GM12891 (cell line): ENCODE results near the gene MRPS11.
"Not testable (repeated sequence)": the region's sequence is repeated elsewhere in the genome, so short reads cannot be mapped to it uniquely, and the experiment has no call there.

Experiments
- DNase-seq: peaks from one replicate; pipeline ENCODE4 v3.0.0; 2011; ENCODE audit warnings: low spot score; ENCODE audit not compliant: insufficient read length
- FAIRE-seq: peaks from 2 replicates; lab custom pipeline; 2011; peaks lifted over from hg19 to GRCh38; lab: Jason Lieb, UNC
- PAX5 ChIP-seq: IDR thresholded peaks from 2 replicates; pipeline ENCODE4 v1.6.1; 2011; ENCODE audit warnings: low read length, moderate library complexity, mild to moderate bottlenecking; ENCODE audit not compliant: insufficient read depth, severe bottlenecking
- POLR2A ChIP-seq: IDR thresholded peaks from 2 replicates; pipeline ENCODE4 v1.6.1; 2011; ENCODE audit warnings: low read depth, low read length, control low read depth
- POLR2AphosphoS5 ChIP-seq: IDR thresholded peaks from 2 replicates; pipeline ENCODE4 v1.6.1; 2011; ENCODE audit warnings: low read depth, low read length, control low read depth
- POU2F2 ChIP-seq: IDR thresholded peaks from 2 replicates; pipeline ENCODE4 v1.6.1; 2011; ENCODE audit warnings: low read depth, mild to moderate bottlenecking, control low read depth, low read length, moderate library complexity
- SPI1 ChIP-seq: IDR thresholded peaks from 2 replicates; pipeline ENCODE4 v1.6.1; 2011; ENCODE audit warnings: low read depth, low read length, control low read depth
- TAF1 ChIP-seq: IDR thresholded peaks from 2 replicates; pipeline ENCODE4 v1.6.1; 2011; ENCODE audit warnings: low read depth, low read length, control low read depth

The MRPS11 gene

DNA sequence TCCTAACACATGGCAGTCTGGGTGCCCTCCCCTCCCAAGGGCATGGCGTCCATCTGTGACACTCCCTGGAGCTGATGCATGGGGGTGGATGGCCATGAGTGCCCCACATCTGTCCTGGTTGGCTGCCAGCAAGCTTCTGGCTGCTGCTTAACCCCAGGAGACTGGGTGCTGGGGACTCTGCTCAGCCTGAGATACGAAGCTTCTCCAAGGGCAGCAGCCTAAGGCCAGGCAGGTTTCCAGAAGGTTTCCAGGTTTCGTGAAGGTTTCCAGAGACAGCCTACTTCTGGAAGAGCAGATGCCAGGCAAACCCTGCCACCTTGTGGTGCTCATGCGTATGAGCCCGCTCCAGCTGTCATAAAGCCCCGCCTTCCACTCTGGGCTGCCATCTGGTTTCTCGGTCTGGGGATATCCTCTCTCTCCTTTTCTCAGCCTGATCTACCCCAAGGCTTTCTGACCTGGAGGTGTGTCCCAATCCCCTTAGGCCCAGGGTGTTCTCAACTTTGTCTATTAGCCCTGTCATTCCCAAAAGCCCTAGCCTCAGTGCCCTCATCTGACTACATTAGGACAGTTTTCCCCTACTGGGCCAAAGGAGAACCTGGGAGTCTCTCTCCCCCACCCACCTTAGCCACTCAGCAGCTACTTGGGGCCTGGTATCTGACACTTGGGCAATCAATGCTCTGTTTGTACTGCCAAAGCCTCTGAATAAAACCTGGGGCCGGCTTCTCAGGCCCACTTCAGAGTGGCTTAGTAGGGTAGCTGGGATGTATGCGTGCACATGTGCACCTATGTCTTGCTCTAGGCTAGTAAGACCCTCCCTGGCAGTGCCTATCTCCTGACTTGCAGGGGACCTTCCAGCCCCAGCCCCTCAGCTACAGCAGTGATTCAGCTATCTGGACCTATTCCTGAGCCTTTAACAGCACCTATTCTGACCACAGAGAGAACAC, 12.4 kb upstream of the MRPS11 start:
- TF ChIP-seq PAX5 = no peak
- no peak for TF ChIP-seq SPI1
- TF ChIP-seq TAF1 = no peak
- TF ChIP-seq POU2F2 = no peak
- TF ChIP-seq POLR2AphosphoS5 = no peak
- TF ChIP-seq POLR2A = no peak
- DNase-seq (no peak), FAIRE-seq (peak; percentile 55)

DNA sequence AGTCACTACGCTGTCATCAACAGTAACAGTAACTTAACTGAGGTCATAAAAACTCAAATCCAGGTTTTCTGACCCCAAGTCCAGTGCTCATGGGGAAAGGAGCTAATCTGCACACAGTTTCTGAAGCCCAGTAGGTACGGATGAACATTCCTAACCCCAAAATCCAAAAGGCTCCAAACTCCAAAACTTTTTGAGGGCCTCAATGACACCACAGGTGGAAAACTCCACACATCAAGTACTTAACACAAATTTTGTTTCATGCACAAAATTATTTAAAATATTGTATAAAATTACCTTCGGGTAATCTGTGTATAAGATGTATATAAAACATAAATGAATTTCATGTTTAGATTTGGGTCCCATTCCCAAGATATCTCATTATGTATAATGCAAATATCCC, 10.8 kb upstream of the MRPS11 start:
- DNase-seq (no peak), FAIRE-seq (no peak)
- TF ChIP-seq SPI1 (no peak), TAF1 (no peak), POLR2A (no peak), POLR2AphosphoS5 (no peak), POU2F2 (no peak), PAX5 (no peak)

DNA sequence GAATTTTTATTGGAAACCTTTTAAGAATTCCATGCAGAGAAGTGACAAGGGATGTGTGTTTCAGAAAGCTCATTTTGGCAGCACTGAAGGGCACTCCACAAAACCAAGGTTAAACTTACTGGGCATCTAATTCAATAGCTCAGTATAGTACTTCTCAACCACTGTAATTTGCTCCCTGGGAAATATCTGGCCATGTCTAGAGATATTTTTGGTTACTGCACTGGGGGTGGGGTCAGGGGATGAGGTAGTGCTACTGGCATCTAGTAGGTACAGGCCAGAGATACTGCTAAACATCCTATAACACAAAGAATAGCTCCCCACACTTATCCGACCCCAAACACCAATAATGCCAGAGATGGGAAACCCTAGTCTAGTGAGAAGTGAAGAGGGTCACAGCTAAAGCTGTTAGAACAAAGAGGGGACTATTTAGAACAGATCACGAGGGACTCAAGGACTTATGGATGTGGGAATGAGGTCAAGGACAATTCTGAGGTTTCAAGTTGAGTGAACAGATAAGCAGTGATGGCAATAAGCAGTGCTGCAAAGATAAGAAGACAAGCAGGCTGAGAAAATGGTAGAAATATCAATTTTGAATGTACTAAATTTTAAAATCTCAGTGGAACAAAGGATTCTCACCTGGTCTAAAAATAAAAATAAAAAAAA, 3.5 kb upstream of the MRPS11 start:
- no peak for TF ChIP-seq POLR2AphosphoS5
- TF ChIP-seq SPI1 = no peak
- TF ChIP-seq POLR2A = no peak
- TF ChIP-seq TAF1 = no peak
- TF ChIP-seq PAX5 = no peak
- TF ChIP-seq POU2F2 = no peak
- FAIRE-seq (no peak), DNase-seq (no peak)

DNA sequence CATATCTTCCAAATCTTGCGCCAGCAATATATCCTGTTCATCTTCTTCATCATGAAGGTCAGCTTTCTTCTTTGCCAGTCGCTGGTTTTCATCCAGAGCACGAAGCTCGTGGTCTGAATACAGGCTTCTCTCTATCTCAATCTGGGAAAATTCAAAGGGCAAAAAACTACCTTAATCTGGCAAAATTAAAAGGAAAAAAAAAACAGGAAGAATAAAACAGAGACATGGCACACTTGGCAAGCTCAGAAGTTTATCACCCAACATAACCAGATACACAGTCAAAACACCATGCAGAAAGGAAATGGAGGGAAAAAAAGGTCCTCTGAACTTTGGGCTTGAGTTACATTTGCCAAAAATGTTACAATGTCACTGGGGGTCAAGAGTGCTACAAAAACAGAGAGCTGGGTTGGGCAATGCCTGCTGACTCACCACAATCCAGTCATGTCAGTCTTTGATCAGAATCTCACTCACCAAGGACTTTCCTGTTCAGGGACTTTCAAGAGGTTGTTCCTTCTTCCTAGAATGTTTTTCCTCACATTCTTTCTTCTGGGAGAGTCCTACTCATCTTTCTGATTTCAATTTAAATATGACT, 1.8 kb upstream of the MRPS11 start:
- DNase-seq = no peak
- no peak for TF ChIP-seq POLR2AphosphoS5
- TF ChIP-seq TAF1 = no peak
- no peak for TF ChIP-seq POU2F2
- TF ChIP-seq POLR2A = no peak
- TF ChIP-seq SPI1 = no peak
- TF ChIP-seq PAX5 = no peak
- no peak for FAIRE-seq

DNA sequence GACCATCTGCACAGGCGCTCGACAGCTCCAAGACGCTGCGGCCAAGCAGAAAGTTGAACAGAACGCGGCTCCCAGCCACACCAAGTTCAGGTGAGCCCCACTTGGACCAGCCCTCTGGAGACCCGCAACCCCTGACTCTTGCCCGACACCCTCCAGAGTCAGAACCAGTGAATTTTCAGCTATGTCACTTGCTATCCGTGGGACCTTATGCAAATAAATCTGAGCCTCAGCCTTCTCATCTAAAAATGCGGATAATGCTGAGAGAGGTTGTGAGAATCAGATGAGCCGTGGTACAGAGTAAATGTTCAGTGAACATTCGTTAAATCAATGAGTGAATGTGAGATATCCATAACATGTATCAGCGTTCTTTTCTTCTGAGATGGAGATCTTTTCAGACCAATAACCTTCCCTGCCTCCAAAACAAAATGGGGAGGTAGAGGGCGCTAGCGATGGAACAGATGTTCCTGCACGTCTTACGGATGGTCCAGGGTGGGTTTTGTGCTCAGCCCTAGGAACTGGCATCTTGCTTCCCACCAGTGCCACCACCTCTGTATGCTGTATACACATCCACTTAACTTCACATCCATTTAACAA, 524 bp downstream of the MRPS11 start:
- DNase-seq = no peak
- FAIRE-seq = peak; percentile 45
- TF ChIP-seq POU2F2 (no peak), SPI1 (no peak), TAF1 (no peak; the same call in 1 of the 2 replicates)

DNA sequence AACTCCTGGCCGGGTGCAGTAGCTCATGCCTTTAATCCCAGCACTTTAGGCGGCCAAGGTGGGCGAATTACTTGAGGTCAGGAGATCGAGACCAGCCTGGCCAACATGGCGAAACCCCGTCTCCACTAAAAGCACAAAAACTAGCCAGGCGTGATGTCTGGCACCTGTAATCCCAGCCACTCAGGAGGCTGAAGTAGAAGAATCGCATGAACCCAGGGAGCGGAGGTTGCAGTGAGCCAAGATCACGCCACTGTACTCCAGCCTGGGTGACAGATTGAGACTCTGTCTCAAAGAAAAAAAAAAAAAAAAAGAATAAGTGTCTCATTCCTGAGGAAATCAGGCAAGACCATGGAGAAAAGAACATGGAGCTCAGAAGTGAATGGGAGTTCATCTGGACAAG, 1.2 kb downstream of the MRPS11 start:
- DNase-seq, FAIRE-seq: not testable (repeated sequence)

DNA sequence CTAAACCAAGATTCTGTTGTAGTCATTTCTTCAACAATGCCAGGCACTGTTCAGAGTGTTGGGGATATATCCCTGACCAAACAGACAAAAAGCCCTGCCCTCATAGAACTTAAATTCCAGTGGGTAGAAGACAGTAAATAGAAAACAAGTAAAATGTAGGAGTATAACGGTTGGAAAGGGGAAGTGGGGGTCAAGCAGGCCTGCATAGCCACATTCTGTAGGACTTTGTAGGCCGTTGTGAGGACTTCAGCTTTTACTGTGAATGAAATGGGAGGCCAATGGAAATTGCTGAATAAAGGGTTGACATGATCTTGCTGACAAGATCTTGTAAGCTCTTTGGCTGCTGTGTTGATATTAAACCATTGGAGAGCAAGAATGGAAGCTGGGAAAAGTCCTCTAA, 1.8 kb downstream of the MRPS11 start:
- DNase-seq = no peak
- TF ChIP-seq POLR2A = no peak
- no peak for FAIRE-seq

DNA sequence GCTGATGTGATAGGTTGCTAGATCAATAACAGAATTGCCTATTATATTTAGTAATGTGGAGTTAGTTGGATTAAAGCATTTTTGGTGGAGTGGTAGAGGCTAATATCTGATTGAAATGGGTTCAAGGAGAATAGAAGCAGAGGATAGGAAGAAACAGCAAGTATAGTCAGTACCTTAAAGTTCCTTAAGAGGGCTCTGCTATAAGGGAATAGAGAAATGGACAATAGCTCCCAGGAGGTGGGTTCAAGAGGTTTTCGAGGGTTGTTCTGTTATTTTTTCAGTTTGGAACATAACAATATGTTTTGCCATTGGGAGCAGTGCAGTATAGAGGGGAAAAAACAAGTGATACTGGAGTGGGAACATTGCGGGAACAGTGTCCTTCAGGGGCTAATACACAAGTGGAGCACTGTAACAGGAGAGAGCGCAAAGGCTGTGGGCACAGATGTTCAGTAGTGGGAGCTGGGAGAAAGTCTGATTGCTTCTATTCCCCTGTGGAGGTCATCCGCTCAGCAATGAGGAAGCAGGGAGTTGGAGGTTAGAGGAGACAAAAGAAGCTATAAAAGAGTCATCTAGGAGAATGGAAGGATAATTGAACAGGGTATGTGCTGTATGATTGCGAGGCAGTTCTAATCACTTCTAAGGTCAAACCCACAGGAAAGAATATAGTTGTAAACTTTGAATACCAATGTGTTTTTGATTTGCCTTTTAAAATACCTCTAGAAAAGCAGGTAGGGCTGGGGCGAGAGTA, 3.3 kb downstream of the MRPS11 start:
- TF ChIP-seq SPI1 (no peak), PAX5 (no peak)
- no peak for DNase-seq
- FAIRE-seq = no peak

DNA sequence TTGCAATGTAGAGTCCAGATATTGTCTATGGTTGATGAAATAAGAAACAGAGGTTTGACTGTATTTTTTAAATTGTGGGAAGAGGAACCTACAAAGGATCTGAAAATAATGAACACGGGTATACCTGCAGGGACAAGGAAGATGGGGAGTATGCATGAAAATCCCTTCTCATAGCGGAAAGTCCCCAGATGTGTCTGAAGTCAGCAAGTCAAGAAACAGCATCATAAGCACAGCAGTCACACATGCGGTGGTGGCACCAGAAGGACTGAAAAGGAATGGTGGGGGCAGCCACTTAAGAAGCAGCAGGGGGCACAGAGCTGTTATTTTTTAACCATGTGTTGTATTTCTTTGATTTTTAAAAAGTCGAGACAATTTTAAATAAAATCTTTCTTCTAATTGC, 4.7 kb downstream of the MRPS11 start:
- TF ChIP-seq POU2F2 = no peak
- TF ChIP-seq PAX5 = no peak
- no peak for TF ChIP-seq POLR2A
- no peak for TF ChIP-seq POLR2AphosphoS5
- TF ChIP-seq TAF1 = no peak
- no peak for TF ChIP-seq SPI1
- FAIRE-seq (no peak), DNase-seq (no peak)

DNA sequence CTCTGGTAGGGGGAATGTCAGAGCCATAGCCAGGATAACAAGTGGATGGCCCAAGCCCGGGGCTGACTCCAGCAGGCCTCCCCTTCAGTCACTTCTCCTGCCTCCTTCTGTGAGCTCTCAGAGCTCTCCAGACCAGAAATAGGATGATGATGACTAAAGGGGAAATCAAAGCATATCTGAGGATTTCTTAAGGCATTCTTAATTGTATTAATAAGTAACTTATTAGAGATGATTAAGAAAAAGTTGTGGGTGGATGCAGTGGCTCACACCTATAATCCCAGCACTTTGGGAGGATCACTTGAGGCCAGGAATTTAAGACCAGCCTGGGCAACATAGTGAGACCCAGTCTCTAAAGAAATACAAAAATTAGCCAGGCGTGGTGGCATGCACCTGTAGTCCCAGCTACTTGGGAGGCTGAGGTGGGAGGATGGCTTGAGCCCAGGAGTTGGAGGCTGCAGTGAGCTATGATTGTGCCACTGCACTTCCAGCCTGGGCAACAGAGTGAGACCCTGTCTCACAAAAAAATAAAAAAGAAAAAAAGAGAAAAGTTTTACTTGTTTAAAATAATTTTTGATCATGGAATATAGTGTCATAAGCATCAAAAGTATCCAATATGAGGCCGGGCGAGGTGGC, 6.3 kb downstream of the MRPS11 start:
- FAIRE-seq, DNase-seq: not testable (repeated sequence)
